ENCODE results near the gene CCL22.
"Not testable (repeated sequence)": the region's sequence is repeated elsewhere in the genome, so short reads cannot be mapped to it uniquely, and the experiment has no call there.

The CCL22 gene

DNA sequence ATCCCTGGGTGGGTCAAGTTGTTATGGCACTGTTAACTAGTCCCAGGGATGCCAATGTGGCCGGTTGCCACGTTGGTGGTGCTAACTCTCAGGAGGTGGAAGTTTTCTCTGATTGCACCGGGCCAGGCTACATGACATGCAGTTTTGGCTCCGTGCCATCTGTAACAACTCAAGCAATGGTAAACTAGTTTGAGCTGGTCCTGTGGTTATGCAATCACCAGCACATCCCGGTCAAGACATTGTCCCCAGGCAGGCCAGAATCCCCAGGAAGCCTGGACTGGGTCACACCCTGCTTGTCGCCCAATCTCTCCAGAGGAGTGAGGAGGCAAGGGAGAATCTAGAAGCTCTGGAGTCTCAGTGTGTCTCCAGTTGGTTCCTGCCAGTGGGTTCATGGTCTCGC is 35.9 kb downstream of the CCL22 start:
- no peak for DNase-seq (ENCODE audit: low read depth in 2 of 2)

DNA sequence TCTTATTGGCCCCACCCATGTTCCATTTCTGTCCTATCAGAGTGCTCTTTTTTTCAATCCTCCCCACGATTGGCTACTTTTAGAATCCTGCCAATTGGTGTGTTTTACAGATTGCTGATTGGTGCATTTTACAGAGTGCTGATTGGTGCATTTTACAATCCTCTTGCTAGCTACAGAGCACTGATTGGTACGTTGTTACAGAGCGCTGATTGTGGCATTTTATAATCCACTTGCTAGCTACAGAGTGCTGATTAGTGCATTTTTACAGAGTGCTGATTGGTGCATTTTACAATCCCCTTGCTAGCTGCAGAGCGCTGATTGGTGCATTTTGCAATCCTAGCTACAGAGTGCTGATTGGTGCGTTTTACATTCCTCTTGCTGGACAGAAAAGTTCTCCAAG is 36.4 kb downstream of the CCL22 start:
- no peak for DNase-seq (ENCODE audit: low read depth in 2 of 2)

DNA sequence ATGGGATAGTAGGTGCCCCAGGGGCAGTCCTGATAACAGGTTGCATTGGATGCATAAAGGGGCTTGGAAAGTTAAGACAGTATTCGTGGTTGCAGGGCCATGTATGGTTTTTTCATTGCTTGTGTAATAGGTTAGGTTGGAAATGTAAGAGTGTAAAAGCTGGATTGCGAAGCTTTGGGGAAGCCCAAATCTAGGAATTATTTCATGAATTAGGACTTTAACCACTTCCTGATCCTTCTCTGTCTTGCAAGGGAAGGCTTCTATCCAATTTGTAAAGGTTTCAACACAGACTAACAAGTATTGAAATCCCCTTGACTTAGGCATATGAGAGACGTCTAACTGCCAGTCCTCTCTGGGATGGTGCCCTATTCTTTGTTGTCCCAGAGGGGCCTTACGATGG is 38.2 kb downstream of the CCL22 start:
- DNase-seq (ENCODE audit: low read depth in 2 of 2), result no peak

DNA sequence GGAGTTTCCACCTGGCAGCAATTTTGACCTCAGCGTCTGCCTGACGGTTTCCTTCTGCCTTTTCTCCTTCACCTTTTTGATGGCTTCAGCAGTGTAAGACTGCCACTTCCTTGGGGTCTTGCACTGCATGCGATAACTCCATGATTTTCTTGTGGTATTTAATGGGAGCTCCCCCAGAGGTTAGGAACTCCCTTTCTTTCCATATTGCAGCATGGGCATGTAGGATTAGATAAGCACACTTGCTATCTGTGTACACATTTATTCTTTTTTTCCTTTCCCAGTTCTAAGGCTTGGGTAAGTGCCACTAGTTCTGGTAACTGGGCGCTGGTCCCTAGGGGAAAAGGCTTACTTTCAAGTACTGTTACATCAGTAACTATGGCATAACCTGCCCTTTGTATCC is 38.9 kb downstream of the CCL22 start:
- not testable (repeated sequence) for DNase-seq (ENCODE audit: low read depth in 2 of 2)

DNA sequence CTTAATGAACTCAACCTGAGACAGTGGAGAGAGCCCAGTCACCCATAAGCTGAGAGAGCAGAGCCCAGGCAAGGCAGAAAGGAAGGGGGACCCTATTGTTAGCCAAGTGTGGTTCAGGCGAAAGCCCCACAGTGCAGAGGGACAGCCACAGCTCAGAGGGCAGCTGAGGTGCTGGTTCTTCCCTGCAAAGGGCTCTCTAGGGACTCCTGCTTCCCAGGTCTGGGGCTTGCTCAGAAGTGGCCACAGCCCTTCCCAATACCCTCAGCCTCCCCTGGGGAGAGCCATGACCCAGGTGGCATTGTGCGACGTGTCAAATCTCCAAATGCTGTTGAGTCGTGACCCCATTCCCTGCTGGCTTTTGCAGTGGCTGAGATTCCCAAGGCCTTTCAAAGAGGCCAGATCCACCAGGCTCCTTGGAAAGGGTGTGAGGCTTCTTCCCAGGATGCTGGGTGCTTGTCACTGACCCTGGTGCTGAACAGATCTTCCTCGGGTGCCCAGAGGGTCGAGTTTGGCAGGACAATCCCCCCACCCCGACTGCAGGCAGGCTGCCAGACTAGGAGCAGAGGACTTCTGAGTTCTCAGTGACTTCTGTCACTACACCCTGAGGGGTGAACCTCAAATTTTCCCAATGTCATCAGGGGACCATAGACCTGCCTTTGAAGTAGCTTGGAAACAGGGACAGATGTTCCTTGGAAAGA is 43.5 kb downstream of the CCL22 start:
- DNase-seq (ENCODE audit: low read depth in 2 of 2), result no peak

DNA sequence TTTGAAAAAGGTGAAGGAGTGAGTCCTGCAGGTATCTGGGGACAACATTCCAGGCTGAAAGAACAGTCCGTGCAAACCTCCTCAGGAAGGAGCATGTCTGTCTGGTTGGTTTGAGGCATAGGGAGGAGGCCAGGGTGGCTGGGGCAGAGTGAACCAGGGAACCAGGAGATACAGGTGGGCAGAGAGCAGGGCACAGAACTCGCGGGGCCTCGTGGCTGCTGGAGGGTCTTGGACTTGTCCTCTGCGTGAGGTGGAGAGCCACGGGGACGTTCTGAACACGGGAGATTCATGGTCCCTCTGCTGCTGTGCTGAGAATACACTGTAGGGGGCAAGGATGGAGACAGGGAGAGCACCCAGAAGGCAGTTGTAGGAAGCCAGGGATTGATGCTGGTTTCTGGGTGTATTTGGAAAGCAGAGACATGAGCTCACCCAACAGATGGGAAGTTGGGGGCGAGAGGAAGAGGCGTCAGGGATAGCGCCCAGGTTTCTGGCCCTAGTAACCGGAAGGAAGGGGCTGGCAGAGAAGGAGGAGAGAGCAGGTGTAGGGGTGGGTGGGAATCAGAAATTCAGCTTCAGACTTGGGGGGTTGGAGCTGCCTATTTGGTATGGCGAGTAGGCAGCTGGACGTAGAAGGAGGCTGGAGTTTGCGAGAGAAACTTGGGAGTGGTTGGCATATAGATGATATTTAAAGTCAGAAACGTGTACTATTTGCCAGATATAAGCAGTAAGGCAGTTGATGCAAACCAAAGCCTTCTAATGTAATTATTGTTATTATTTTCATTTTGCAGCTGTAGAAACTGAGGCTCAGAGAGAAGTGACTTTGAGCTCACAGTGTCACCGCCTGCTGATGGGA is 45.6 kb downstream of the CCL22 start, which contains the start of gene CCL17:
CCL17 (plus strand) TSS at position 803 of the 853 bp plus-strand sequence. CDS start 9,166 bp downstream, outside the sequence.
- no peak for DNase-seq (ENCODE audit: low read depth in 2 of 2)

DNA sequence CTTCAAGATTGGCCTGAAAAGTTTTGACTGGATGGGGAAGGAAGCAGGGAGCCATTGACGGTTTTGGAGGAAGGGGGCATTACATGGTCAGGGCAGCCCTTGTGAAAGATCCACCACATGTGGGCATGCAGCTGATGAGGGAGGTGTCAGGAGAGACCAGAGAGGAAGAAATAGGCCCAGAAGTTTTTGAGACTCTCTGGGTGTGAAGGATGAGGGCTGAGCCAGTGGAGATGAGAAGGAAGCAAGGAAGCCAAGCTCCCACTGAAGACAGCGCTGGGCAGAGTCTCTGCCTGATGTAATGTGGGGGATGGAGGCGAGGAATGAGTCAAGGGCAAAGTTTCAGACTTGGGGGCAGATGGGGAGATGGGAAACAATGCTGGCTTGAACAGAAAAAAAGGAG is 46.5 kb downstream of the CCL22 start:
- no peak for DNase-seq (ENCODE audit: low read depth in 2 of 2)

DNA sequence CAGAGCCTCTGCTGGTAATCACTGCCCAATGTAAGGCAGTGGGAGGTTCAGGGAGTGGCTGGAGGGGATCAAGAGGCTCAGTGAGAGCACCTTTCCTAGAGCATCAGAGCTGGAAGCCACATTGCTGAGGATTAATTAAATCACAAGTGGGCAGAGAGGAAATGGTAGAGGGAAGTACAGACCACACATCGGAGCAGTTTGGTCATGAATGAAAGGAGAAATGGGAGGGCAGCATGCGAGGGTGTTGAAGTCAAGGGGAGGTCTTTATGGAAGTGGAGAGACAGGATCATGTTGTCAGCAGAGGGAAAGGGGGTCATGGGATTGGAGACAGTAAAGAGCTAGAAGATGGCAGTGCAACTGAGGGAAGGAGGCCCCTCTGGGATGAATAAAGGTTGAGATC is 48.3 kb downstream of the CCL22 start:
- DNase-seq (ENCODE audit: low read depth in 2 of 2), result no peak

DNA sequence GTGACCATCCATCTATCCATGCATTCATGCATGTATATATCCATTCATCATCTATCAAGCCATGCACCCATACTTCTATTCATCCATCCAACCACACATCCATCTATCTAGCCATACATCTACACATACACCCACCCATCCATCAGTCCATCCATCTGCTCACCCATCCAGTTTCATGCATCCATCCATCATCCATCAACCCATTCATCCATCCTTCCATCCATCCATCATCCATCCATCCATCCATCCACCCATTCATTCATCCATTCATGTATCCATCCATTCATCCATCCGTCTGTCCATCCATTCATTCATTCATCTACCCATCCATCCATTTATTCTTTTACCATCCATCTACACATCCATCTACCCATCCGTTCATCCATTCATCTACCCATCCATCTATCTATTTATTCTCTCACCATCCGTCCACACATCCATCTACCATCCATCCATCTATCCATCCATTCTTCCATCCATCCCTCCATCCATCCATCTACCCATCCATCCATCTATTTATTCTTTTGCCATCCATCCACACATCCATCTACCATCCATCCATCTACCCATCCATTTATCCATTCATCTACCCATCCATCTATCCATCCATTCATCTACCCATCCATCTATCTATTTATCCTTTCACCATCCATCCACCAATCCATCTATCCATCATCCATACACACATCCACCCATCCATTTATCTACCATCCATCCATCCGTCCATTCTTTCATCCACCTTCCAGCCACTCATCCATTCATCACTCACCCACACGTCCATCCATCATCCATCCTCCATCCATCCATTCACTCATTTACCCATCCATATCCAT is 49.2 kb downstream of the CCL22 start:
- DNase-seq (ENCODE audit: low read depth in 2 of 2), result no peak

DNA sequence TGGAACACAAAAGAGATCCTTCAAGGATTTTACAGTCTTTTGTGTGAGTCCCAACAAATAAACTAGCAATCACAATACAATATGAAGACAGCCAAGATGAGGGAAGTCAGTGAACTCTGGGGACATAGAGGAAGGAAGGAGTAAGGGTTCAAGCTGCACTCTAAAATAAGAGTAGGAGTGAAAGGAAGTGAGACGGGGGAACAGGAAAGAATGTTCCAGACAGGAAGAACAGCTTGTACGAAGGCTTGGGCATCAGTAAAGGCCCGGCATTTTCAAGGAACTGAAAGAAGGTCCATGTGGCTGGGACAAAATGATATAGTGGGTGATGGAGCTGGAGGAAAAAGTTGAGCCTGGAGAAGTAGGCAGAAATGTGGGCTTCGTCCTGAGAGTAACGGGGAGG is 50.5 kb downstream of the CCL22 start:
- no peak for DNase-seq (ENCODE audit: low read depth in 2 of 2)

DNA sequence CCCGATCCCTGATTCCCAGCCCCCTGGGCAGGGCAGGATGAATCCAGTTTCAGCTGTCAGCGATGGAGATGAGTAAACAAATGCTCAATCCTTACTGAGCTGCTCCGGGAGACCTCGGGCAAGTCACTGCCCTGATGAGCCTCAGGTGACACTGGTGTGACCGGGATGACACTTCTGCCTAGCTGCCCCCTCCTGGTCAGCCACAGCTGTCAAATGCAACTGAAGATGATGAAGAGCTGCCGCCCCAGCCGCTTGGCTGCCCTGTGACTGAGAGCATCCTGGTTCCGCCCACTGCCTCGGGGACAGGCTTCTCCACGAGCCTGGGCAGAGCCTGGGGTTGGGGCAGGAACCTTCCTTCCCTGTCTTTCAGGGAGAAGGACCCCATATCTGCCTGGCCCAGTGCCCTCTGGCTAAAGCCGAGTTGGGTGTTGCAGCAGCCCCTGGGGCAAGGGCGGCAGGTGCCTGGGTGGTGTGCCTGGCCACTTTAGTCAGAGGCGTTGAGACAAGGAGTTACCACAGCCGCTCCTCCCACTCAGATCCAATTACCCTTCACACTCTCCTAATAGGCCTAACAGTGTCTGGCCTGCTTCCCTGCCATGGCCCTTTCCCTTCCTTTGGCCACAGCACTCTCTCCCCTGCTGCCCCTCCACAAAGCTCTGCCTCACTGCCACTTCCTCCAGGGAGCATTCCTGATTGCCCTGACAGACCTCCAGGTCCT is 51.4 kb downstream of the CCL22 start:
- DNase-seq (ENCODE audit: low read depth in 2 of 2), result no peak

DNA sequence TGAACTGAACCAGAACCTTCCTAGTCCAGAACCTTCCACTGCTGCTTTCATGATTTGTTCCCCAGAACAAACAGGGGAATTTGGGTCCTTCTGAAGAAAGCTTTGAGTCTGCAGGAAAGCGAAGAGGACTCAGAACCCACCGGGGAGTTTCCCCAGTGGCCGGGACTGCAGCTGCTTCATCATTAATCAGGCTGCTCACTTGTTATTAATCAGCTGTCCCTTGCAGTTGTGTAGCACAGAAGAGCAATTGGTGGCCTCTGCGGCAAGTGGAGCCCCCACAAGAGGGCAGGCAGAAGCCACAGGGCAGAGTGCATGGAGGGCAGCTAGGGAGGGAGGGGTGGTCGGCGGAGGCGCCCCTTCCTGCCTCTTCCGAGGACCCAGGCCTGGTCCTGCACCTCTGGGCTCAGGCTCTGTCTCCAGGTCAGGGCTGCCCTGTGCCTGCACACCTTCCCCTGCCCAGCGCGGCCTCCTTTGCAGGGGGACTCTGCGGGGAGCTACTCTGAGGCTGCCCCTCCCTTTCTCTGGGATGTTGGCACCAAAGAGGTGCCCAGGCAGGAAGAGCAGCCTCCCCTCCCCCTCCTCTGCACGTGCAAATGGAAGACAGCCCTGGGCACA is 52.9 kb downstream of the CCL22 start:
- DNase-seq (ENCODE audit: low read depth in 2 of 2), result no peak

DNA sequence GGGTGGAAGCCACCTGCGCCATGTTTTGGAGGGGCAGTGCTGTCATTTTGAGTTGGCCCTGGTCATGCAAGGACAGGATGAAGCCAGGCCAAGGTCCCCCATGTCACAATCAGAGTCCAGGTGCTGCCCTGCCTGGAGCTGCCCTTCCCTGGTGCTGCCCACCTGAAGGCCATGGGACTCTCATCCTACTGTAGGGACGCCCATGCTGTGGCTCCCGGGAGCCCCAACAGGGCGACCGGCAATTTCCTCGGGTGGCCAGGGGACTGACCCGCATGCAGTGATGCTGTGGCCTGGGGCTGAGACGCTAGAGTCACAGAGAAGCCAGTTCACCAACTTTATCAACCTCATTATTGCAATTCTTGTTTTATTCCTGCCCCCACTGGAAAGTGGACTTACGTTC is 54.0 kb downstream of the CCL22 start:
- DNase-seq (ENCODE audit: low read depth in 2 of 2), result no peak

DNA sequence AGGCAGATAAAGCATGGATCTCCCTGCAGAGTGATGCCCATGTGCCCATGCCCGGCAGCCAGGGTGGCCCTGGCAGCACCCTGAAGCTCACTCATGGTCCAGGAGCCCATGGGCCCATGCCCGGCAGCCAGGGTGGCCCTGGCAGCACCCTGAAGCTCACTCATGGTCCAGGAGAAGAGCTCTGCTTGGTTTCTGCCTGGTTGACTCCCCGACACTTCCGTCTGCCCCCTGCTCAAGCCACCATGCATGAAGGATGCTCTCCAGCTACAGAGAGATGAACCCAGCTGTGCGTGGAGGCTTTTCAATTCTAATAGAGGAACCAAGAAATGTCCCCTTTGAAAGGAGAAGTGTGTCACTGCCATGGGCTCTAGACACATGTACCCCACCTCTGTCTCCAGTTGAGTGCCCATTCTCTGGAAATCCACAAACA is 54.7 kb downstream of the CCL22 start:
- DNase-seq (ENCODE audit: low read depth in 2 of 2), result no peak

DNA sequence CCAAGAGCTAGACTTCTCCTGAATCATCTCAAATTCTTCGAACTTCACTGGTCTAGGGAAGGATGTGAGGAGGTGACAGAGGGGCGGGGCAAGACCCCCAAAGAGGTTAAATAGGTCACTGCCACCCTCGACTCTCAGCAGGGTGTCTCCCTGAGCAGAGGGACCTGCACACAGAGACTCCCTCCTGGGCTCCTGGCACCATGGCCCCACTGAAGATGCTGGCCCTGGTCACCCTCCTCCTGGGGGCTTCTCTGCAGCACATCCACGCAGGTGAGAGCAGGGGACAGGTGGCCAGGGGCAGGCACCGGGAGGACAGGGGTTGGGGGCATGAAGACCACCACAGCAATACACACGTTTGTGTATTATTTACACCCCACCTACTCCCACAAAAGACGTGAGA is 55.1 kb downstream of the CCL22 start:
- no peak for DNase-seq (ENCODE audit: low read depth in 2 of 2)

All from stimulated activated CD8-positive, alpha-beta memory T cell treated with anti-CD3 and anti-CD28 coated beads, Interleukin-7, amount 100 ng/mL, for 1 hour (primary cell).